Activated CD8-positive, alpha-beta memory T cell treated with anti-CD3 and anti-CD28 coated beads, Interleukin-2, amount 50 U/mL, for 1 hour (primary cell): ENCODE results near the gene ABHD13.
"Not testable (repeated sequence)": the region's sequence is repeated elsewhere in the genome, so short reads cannot be mapped to it uniquely, and the experiment has no call there.

Experiments
- DNase-seq: peaks from one replicate; pipeline ENCODE4 v3.0.0-alpha.2; 2020; ENCODE audit errors: extremely low read depth

The ABHD13 gene

GRCh38 chr13:108223687-108224503, 5.7 kb downstream of the ABHD13 start:
- no peak for DNase-seq

GRCh38 chr13:108225440-108225839, 7.2 kb downstream of the ABHD13 start:
- DNase-seq, result no peak

- no peak for DNase-seq
Measured at GRCh38 chr13:108226184-108226583, 8.0 kb downstream of the ABHD13 start.

- no peak for DNase-seq
Measured at GRCh38 chr13:108227651-108228272, 9.6 kb downstream of the ABHD13 start.

GRCh38 chr13:108230377-108230776, 12.2 kb downstream of the ABHD13 start:
- DNase-seq, result no peak

GRCh38 chr13:108249150-108249549, 31.0 kb downstream of the ABHD13 start:
- no peak for DNase-seq

GRCh38 chr13:108257248-108257647, 39.1 kb downstream of the ABHD13 start:
- no peak for DNase-seq

- DNase-seq, result no peak
Measured at GRCh38 chr13:108263621-108264355, 45.6 kb downstream of the ABHD13 start.

- no peak for DNase-seq
Measured at GRCh38 chr13:108266321-108266990, 48.3 kb downstream of the ABHD13 start.

- DNase-seq, result no peak
Measured at GRCh38 chr13:108267347-108267746, 49.2 kb downstream of the ABHD13 start.

- DNase-seq, result not testable (repeated sequence)
Measured at GRCh38 chr13:108267855-108268254, 49.7 kb downstream of the ABHD13 start.

- DNase-seq, result no peak
Measured at GRCh38 chr13:108268466-108269112, 50.4 kb downstream of the ABHD13 start.

- DNase-seq, result no peak
Measured at GRCh38 chr13:108269601-108270328, 51.6 kb downstream of the ABHD13 start, which contains the start of gene TNFSF13B. TSS of gene TNFSF13B (plus strand) at chr13:108269718. CDS start at chr13:108269896, 178 bp downstream.

- no peak for DNase-seq
Measured at GRCh38 chr13:108270442-108270841, 52.2 kb downstream of the ABHD13 start.

GRCh38 chr13:108272333-108272732, 54.1 kb downstream of the ABHD13 start:
- no peak for DNase-seq

- no peak for DNase-seq
Measured at GRCh38 chr13:108273429-108274118, 55.4 kb downstream of the ABHD13 start.

- DNase-seq, result no peak
Measured at GRCh38 chr13:108274718-108275117, 56.5 kb downstream of the ABHD13 start.

GRCh38 chr13:108276060-108276459, 57.9 kb downstream of the ABHD13 start:
- no peak for DNase-seq

- DNase-seq, result no peak
Measured at GRCh38 chr13:108278466-108278865, 60.3 kb downstream of the ABHD13 start.

- no peak for DNase-seq
Measured at GRCh38 chr13:108281901-108282300, 63.7 kb downstream of the ABHD13 start.
